ENCODE results near the gene SOX6.

- TF ChIP-seq, protein P1, sequence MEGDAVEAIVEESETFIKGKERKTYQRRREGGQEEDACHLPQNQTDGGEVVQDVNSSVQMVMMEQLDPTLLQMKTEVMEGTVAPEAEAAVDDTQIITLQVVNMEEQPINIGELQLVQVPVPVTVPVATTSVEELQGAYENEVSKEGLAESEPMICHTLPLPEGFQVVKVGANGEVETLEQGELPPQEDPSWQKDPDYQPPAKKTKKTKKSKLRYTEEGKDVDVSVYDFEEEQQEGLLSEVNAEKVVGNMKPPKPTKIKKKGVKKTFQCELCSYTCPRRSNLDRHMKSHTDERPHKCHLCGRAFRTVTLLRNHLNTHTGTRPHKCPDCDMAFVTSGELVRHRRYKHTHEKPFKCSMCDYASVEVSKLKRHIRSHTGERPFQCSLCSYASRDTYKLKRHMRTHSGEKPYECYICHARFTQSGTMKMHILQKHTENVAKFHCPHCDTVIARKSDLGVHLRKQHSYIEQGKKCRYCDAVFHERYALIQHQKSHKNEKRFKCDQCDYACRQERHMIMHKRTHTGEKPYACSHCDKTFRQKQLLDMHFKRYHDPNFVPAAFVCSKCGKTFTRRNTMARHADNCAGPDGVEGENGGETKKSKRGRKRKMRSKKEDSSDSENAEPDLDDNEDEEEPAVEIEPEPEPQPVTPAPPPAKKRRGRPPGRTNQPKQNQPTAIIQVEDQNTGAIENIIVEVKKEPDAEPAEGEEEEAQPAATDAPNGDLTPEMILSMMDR (IDR thresholded peaks at IDR 0.05; ENCODE audit: extremely low read depth in 1 of 2, insufficient read depth in 1 of 2, low read depth in 1 of 2, low read length in 2 of 2): no peak
- no peak for TF ChIP-seq POLR2AphosphoS5 (IDR thresholded peaks at IDR 0.05; ENCODE audit: insufficient read depth, low read depth, low read length)
Measured at GRCh38 chr11:16111690-16112089, 244.7 kb downstream of the SOX6 start.
